Activated CD4-positive, alpha-beta T cell treated with anti-CD3 and anti-CD28 coated beads, Interleukin-2, amount 10 ng/mL, durations not matched to agents 7 days and 5 days (primary cell): ENCODE measurements around the gene SRGAP3. TPM values are rescaled to one million over a fixed set of nuclear protein-coding genes. Genes with fewer than 3 reads are reported as not detected.

Experiments
- CTCF ChIA-PET: fragments of 350-600 bp; sonication (Branson Sonifier 250); formaldehyde crosslinking; loops from one replicate; lab custom pipeline; 2021; ENCODE audit warnings: antibody characterized with exemption; lab: Charles Lee
- POLR2A ChIA-PET: fragments of 350-600 bp; sonication (Branson Sonifier 250); formaldehyde crosslinking; loops from one replicate; lab custom pipeline; 2021; ENCODE audit warnings: antibody characterized with exemption; lab: Charles Lee
- DNase-seq: peaks from one replicate; pipeline ENCODE4 v3.0.0-alpha.2; 2020
- H3K27ac Mint-ChIP-seq: one replicate; pipeline ENCODE4 v1.8.0; 2021; ENCODE audit warnings: mild to moderate bottlenecking, moderate library complexity, mixed read lengths
- H3K27me3 Mint-ChIP-seq: one replicate; pipeline ENCODE4 v1.8.0; 2021; ENCODE audit warnings: mixed read lengths
- H3K36me3 Mint-ChIP-seq: one replicate; pipeline ENCODE4 v1.8.0; 2021; ENCODE audit warnings: low read depth, mixed read lengths
- H3K4me1 Mint-ChIP-seq: one replicate; pipeline ENCODE4 v1.8.0; 2021; ENCODE audit warnings: mixed read lengths
- H3K4me3 Mint-ChIP-seq: one replicate; pipeline ENCODE4 v1.8.0; 2021; ENCODE audit warnings: mild to moderate bottlenecking, moderate library complexity, mixed read lengths
- H3K9me3 Mint-ChIP-seq: one replicate; pipeline ENCODE4 v1.8.0; 2021; ENCODE audit warnings: mixed read lengths
- total RNA-seq, 2 experiments: library from RNA; stranded (reverse); gene quantifications; one replicate each; pipeline ENCODE4 v1.2.3, GENCODE V29; 2021

SRGAP3 gene
- total RNA-seq, 2 experiments from 2014 or later, result 3.2 to 4.0 TPM

DNA sequence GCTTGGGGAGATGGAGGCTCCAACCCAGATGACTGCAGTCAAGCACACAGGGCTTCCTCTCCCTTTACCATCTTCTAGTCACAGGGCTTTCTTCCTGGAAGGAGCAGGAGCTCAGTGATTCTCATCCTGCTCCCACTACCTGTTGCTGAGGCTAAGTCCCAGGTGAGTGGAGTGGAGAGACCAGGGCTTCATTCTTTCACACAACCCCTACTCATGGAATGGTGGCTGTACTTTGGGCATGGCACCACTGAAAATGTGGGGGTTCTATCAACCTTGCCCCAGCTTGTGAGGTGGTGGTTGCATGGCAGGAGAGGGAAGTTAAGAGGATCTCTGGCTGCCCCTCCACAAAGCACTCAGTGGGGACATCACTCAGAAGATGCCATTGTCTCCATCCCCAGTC is 249.4 kb downstream of the SRGAP3 start:
- Mint-ChIP-seq H3K4me3 (no peak overlapping the region), H3K36me3 (no peaks in the 10 kb centered on the region), H3K4me1 (no peaks in the 10 kb centered on the region), H3K27ac (no peak overlapping the region), H3K27me3 (peaks cover 2% of the 10 kb centered on the region), H3K9me3 (no peaks in the 10 kb centered on the region)
- POLR2A ChIA-PET, result interaction anchor here (0.6 kb wide), 1 partner anchor 8 kb away, joined by 4 read pairs; no protein-coding TSS in a partner anchor
- CTCF ChIA-PET, result interaction anchor here (0.7 to 0.8 kb wide), 2 partner anchors 11 to 14 kb away, joined by 3 to 4 read pairs; no protein-coding TSS in a partner anchor
- no peak for DNase-seq

DNA sequence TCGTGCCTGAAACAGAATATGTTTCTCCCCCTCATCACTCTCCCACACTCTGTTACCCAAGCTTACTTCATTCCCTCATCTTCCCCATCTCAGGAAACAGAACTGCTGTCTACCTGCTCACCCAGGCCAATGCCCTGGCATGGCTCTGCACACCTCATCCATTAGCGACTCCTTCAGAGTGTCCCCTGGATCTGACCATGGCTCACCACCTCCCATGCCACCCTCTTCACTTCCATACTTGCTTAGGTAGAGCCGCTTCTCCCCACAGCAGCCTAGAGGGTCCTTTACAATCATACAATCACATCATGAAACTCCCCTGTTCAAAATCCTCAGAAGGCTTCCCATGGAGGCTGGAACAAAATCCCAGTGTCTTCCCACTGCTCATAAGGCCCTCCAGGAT is 252.3 kb downstream of the SRGAP3 start:
- ChIA-PET POLR2A (no interaction called here), CTCF (interaction anchor here (1.8 kb wide), 1 partner anchor 9 kb away, joined by 7 read pairs; no protein-coding TSS in a partner anchor)
- Mint-ChIP-seq H3K4me3 (no peak overlapping the region), H3K4me1 (no peaks in the 10 kb centered on the region), H3K27me3 (peaks cover 2% of the 10 kb centered on the region), H3K9me3 (no peaks in the 10 kb centered on the region), H3K27ac (no peak overlapping the region), H3K36me3 (no peaks in the 10 kb centered on the region)
- DNase-seq, result no peak

DNA sequence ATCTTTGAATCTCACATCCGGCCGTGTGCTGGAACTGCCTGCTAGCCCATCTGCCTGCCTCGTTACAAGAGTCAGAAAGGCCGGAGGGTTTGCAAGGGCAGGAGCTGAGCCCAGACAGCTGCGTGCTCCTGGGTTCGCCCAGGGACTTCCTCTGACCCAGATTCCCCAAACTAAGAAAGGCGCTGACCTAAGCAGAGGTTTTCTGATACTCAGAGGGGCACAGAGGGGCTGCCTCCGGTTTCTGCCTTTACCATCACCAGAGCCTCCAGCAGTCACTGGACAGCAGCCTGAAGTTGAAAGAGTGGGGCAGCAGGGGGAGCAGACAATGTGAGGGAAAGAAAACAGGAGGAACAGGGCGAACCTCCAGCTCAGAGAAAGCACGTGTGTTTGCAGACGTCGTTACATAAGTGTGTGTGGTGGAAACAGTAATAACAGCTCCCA is 252.7 kb downstream of the SRGAP3 start:
- peaks cover 2% of the 10 kb centered on the region for H3K27me3 Mint-ChIP-seq
- H3K4me1 Mint-ChIP-seq, result no peaks in the 10 kb centered on the region
- H3K9me3 Mint-ChIP-seq, result no peaks in the 10 kb centered on the region
- ChIA-PET POLR2A (no interaction called here), CTCF (interaction anchor here (0.6 to 1.8 kb wide), 2 partner anchors 9 to 87 kb away, joined by 4 to 7 read pairs; no protein-coding TSS in a partner anchor)
- no peak overlapping the region for H3K27ac Mint-ChIP-seq
- DNase-seq, result no peak
- H3K4me3 Mint-ChIP-seq, result no peak overlapping the region
- H3K36me3 Mint-ChIP-seq, result no peaks in the 10 kb centered on the region

DNA sequence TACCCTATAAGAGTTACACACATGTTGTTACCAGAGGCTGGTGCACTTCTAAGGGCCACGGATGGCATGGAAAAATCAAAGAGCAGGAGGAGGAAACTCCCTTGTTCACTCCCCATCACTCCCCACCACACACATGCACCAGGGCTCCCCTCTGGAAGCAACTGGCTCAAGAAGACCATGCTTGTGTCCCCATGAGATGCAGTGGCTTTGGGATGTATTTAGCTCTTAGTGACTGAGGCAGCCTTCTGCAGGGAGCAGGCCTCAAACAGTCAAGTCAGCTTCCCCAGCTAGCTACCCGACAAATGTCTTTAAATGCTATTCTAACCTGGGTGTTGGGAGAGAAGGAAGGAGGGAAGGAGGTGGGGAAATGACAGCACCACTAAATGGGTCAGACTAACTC is 253.2 kb downstream of the SRGAP3 start:
- CTCF ChIA-PET, result interaction anchor here (0.6 to 1.8 kb wide), 2 partner anchors 8 to 87 kb away, joined by 4 to 7 read pairs; no protein-coding TSS in a partner anchor
- no peaks in the 10 kb centered on the region for H3K4me1 Mint-ChIP-seq

DNA sequence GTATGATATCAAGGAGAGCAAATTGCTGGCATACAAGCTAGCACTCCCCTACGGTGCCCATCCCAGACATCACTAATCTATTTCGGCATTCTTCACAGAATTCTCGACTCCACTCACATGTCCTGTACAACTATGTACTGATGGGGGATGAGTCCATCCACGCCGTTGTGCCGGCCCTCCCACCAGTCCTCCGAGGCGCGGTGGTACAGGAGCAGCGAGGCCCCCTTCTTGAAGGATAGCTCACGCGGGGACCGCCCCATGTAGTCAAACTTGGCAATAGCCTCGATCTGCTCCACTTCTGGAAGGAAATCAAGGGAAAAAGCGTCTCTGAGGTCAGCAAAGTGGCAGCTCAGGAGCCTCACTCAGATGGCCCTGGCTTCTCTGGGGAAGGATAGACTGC is 255.2 kb downstream of the SRGAP3 start:
- peaks cover 2% of the 10 kb centered on the region for H3K27me3 Mint-ChIP-seq
- no peaks in the 10 kb centered on the region for H3K4me1 Mint-ChIP-seq
- H3K9me3 Mint-ChIP-seq, result no peaks in the 10 kb centered on the region
- POLR2A ChIA-PET, result no interaction called here
- no peaks in the 10 kb centered on the region for H3K36me3 Mint-ChIP-seq
- DNase-seq, result no peak
- no peak overlapping the region for H3K4me3 Mint-ChIP-seq
- CTCF ChIA-PET, result interaction anchor here (1.7 kb wide), 1 partner anchor 308 kb away, joined by 5 read pairs; no protein-coding TSS in a partner anchor
- no peak overlapping the region for H3K27ac Mint-ChIP-seq

More for the DNA sequence above, 253.2 kb downstream of the SRGAP3 start:
- no peak for DNase-seq
- H3K4me3 Mint-ChIP-seq, result no peak overlapping the region
- H3K36me3 Mint-ChIP-seq, result no peaks in the 10 kb centered on the region
- H3K27me3 Mint-ChIP-seq, result peaks cover 2% of the 10 kb centered on the region
- no peaks in the 10 kb centered on the region for H3K9me3 Mint-ChIP-seq
- H3K27ac Mint-ChIP-seq, result no peak overlapping the region
- POLR2A ChIA-PET, result no interaction called here

DNA sequence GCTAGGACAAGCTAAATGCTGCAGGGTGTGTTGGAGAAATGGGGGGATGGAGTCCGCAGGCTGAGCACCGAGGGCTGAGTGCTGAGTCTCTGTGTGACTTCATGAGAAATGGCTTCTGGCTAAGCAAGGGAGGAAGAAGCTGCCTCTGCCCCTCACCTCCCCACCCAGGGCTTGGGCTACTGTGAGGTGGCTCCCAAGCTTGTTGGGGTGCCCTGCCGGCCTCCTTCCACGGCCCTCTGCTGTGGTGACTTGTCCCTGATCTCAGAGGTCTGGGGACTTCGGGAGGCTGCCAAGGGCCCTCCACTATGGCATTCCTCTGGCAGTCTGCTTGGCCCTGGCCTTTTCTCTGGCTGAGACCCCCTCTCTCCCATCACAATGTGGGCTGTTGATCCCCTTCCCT is 256.1 kb downstream of the SRGAP3 start:
- Mint-ChIP-seq H3K36me3 (no peaks in the 10 kb centered on the region), H3K9me3 (no peaks in the 10 kb centered on the region), H3K27ac (no peak overlapping the region), H3K27me3 (peaks cover 2% of the 10 kb centered on the region), H3K4me3 (no peak overlapping the region), H3K4me1 (no peaks in the 10 kb centered on the region)
- POLR2A ChIA-PET, result no interaction called here
- CTCF ChIA-PET, result no interaction called here
- DNase-seq, result no peak

DNA sequence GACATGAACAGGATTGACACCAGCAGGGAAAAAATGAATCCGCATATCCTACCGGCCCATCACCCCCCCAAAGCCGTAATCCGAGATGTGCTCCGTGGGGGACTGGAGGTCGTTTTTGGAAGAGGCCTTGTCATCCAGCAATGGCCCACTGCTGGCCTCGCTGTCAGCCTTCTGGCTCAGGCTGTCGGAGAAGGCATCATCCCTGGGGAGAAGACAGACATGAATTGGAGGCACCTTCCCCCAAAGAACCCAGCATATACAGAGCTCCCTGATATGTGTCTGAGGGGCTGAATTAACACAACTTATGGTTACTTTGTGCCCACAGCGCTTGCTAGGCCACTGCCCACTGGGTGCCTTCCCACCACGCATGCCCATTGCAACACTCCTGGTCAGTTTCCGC is 256.6 kb downstream of the SRGAP3 start:
- H3K4me1 Mint-ChIP-seq, result peaks cover 2% of the 10 kb centered on the region
- POLR2A ChIA-PET, result no interaction called here
- H3K36me3 Mint-ChIP-seq, result no peaks in the 10 kb centered on the region
- H3K9me3 Mint-ChIP-seq, result no peaks in the 10 kb centered on the region
- H3K27me3 Mint-ChIP-seq, result no peaks in the 10 kb centered on the region
- no peak overlapping the region for H3K4me3 Mint-ChIP-seq
- CTCF ChIA-PET, result no interaction called here
- no peak for DNase-seq
- no peak overlapping the region for H3K27ac Mint-ChIP-seq

DNA sequence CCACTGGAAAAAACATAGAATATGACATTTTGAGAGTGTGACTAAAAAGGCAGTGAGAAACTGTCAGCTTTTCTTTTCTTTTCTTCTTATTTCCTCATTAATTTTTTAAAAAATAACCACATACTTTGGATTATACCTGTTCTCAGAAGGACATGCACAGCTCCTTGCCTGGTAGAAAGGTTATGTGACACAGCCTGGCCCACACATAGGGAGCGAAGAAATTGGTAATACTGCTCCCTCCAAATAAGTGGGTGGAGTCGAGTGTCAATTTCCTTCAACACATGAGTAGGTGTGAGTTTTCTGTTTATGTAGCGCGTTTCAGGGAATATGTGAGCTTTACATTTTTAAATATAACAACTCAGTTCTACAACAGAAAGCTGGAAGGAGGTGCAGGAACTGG is 257.2 kb downstream of the SRGAP3 start:
- POLR2A ChIA-PET, result no interaction called here
- CTCF ChIA-PET, result no interaction called here
- no peaks in the 10 kb centered on the region for H3K36me3 Mint-ChIP-seq
- no peak for DNase-seq
- H3K27ac Mint-ChIP-seq, result no peak overlapping the region
- H3K9me3 Mint-ChIP-seq, result no peaks in the 10 kb centered on the region
- no peaks in the 10 kb centered on the region for H3K27me3 Mint-ChIP-seq
- no peak overlapping the region for H3K4me3 Mint-ChIP-seq
- H3K4me1 Mint-ChIP-seq, result peaks cover 4% of the 10 kb centered on the region

DNA sequence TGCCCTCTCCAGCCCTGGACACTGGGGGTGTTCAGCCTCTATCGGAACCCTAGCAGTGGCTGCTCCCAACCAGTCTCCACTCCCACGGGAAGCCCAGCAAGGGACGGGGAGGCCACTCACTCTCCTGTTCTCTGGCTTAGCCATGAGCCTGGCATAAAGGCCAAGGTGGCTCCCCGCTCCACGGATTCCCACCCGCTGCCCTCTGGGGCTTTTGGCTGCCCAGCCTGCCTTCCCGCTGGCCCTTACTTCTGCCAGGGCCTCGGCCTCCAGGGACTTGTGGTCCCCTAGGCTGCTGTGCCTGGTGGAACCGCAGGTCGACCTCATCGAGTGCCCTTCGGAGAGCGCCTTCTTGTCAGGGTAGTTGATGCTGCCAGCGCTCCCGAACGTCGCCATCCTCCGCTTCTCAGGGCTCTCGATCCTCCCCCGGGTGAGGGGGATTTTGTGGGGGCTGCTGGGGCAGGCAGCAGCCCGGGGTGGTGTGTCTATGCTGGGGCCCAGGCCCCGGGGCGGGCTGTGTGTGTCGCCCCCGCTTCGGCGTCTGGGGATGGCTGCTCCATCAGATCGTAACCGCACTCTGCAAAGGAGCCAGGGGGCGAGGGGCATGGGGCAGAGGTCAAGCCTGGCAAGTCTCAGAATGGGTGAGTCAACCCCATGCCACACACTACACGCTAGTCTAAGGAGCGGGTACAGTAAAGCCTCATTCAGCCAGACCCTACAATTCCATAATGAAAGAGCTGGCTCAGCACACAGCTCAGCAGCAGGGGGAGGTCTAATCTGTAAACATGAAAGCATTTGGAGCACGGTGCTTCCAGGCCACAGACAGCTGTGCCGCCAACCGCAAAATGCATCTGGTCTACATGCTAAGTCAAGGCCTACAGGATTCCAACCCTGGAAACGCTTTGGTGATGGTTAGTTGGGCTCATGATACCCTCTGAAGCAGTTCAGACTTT is 258.9 kb downstream of the SRGAP3 start:
- Mint-ChIP-seq H3K4me1 (peaks cover 4% of the 10 kb centered on the region), H3K27me3 (no peaks in the 10 kb centered on the region), H3K36me3 (no peaks in the 10 kb centered on the region), H3K4me3 (no peak overlapping the region), H3K9me3 (no peaks in the 10 kb centered on the region), H3K27ac (no peak overlapping the region)
- CTCF ChIA-PET, result no interaction called here
- POLR2A ChIA-PET, result no interaction called here
- no peak for DNase-seq

DNA sequence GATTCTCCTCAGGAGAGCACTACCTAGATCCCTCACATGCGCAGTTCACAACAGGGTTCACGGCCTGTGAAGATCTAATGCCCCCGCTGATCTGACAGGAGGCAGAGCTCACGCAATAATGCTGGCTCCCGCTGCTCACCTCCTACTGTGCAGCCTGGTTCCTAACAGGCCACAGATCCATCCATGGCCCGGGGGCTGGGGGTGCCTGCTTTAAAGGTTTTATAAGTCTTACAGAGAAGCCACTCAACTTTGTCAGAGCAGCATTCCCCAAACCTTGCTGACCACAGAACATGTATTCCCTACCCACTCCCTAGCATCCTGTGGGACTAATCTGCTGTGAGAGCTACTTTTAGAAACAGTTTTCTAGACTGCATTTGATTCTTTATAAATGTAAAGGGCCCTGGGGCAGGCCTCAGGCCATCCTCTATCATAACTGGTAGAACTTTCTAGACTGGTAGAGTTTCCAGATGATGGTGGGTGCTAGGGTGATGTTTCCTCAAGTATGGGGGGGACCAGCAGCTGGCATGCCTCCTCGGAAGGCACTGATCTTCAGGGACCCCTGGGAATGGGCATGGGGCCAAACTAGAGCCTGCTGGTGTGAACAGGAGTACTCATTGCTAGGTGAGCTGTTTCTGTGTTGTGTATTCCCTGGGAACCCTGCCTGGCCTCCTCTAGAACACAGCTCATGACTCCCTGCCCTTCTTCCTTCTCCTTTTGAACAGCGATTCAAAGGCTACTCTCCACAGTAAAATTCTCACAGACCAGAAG is 260.5 kb downstream of the SRGAP3 start:
- Mint-ChIP-seq H3K9me3 (no peaks in the 10 kb centered on the region), H3K27me3 (no peaks in the 10 kb centered on the region), H3K4me3 (no peak overlapping the region), H3K4me1 (peaks cover 4% of the 10 kb centered on the region), H3K27ac (no peak overlapping the region), H3K36me3 (no peaks in the 10 kb centered on the region)
- ChIA-PET CTCF (interaction anchor here (0.6 to 3.8 kb wide), 8 partner anchors 9 to 313 kb away, joined by 3 to 23 read pairs (median 4); no protein-coding TSS in a partner anchor), POLR2A (no interaction called here)
- no peak for DNase-seq

DNA sequence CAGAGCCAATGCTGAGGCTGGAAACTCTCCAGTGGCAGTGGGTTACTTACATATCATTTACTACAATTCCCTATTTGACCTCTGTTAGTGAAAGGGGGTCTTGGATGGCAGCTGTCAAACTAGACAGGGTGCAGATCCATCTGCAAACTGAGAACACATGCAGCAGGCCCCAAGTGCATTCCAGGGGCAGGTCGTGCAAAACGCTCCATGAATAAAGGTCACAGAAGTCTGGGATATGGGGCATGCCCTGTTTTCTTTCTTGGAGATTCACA is 261.1 kb downstream of the SRGAP3 start:
- Mint-ChIP-seq H3K27ac (no peak overlapping the region), H3K9me3 (no peaks in the 10 kb centered on the region), H3K27me3 (no peaks in the 10 kb centered on the region), H3K4me1 (peaks cover 4% of the 10 kb centered on the region), H3K4me3 (no peak overlapping the region), H3K36me3 (no peaks in the 10 kb centered on the region)
- ChIA-PET POLR2A (no interaction called here), CTCF (interaction anchor here (0.6 to 3.8 kb wide), 9 partner anchors 8 to 313 kb away, joined by 3 to 23 read pairs (median 5); no protein-coding TSS in a partner anchor)
- no peak for DNase-seq

DNA sequence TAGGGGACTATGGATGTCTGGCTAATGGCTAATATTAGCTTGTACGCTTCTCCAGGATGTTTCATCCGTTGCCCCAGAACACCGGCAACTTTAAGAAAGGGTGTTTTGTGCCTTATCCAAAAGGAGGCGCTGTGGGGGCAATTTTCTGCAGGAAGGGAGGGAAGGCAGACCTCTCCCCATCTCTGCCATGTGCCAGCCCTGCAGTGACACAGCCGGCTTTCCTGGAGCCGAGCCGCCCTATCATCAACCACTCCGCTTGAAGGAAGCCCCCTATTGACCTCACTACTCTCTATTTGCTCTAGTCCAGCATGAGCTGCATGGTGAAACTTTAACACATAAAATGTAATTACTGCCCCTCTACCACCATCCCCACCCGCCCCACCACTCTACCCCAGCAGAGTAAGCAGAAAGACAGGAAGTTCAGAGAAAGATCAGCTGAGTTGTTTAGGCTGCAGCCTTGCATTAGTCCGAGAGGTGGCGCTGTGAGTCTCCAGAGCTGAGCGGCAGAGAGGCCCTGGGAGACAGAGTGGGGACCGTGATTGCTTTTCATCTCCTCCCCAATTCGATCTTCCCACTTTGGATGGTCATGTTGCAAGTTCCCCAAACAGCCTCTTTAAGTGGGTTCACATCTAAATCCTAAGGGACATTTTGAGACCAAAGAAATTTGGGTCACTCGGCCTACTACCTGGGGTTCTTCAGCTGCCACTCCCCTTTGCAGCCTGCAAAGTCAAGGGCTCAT is 261.6 kb downstream of the SRGAP3 start:
- H3K4me1 Mint-ChIP-seq, result peaks cover 4% of the 10 kb centered on the region
- H3K36me3 Mint-ChIP-seq, result no peaks in the 10 kb centered on the region
- ChIA-PET POLR2A (no interaction called here), CTCF (interaction anchor here (0.8 to 3.8 kb wide), 9 partner anchors 8 to 314 kb away, joined by 3 to 23 read pairs (median 6); no protein-coding TSS in a partner anchor)
- H3K4me3 Mint-ChIP-seq, result no peak overlapping the region
- DNase-seq, result peak; percentile 72
- H3K9me3 Mint-ChIP-seq, result no peaks in the 10 kb centered on the region
- H3K27ac Mint-ChIP-seq, result no peak overlapping the region
- no peaks in the 10 kb centered on the region for H3K27me3 Mint-ChIP-seq
